Mammary epithelial cell (primary cell): Measurements from ENCODE around the gene EEFSEC.

Experiments used
- EZH2 ChIP-seq: IDR thresholded peaks from 2 replicates; pipeline ENCODE4 v1.6.1; 2012; ENCODE audit warnings: low read length, inconsistent platforms, borderline replicate concordance
- TF ChIP-seq, protein P1 (sequence below), 2 donors: IDR thresholded peaks in 1 of 2; conservative IDR thresholded peaks in 1 of 2; 2 replicates each; pipeline ENCODE4 v1.5.1; 2011 to 2012; ENCODE audit warnings: inconsistent platforms in 2 of 2, low read length in 2 of 2, mild to moderate bottlenecking in 2 of 2, control low read depth in 1 of 2, low read depth in 1 of 2; ENCODE audit not compliant: insufficient read depth in 1 of 2; ENCODE audit errors: extremely low read depth in 1 of 2

DNA sequence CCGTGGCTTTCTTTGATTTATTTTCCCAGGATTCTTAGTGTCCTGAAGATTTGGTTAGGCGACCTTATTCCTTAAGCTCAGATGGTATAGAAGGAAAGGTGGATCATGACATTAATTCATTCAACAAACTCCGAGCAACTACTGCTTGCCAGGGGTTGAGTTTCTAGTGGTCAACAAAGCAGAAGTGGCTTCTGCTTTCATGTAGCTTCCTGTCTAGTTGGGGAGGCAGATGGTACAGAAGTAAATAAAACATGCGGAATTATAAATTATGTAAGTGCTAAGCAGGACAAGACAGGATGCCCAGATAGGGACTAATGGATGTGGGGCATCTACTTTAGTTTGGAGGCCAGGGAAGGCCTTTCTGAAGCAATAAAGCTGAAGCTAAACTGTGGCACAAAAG, 15.6 kb downstream of the EEFSEC start:
- TF ChIP-seq, protein P1, sequence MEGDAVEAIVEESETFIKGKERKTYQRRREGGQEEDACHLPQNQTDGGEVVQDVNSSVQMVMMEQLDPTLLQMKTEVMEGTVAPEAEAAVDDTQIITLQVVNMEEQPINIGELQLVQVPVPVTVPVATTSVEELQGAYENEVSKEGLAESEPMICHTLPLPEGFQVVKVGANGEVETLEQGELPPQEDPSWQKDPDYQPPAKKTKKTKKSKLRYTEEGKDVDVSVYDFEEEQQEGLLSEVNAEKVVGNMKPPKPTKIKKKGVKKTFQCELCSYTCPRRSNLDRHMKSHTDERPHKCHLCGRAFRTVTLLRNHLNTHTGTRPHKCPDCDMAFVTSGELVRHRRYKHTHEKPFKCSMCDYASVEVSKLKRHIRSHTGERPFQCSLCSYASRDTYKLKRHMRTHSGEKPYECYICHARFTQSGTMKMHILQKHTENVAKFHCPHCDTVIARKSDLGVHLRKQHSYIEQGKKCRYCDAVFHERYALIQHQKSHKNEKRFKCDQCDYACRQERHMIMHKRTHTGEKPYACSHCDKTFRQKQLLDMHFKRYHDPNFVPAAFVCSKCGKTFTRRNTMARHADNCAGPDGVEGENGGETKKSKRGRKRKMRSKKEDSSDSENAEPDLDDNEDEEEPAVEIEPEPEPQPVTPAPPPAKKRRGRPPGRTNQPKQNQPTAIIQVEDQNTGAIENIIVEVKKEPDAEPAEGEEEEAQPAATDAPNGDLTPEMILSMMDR (conservative IDR thresholded peaks at IDR 0.05 in 1 of 2, IDR thresholded peaks at IDR 0.05 in 1 of 2; ENCODE audit: extremely low read depth in 1 of 2, insufficient read depth in 1 of 2, low read depth in 1 of 2, low read length in 2 of 2): no peak
- no peak for TF ChIP-seq EZH2
